Stimulated activated CD8-positive, alpha-beta memory T cell treated with anti-CD3 and anti-CD28 coated beads, Interleukin-7, amount 100 ng/mL, for 1 hour (primary cell): Measurements from ENCODE around the gene TNFAIP6.

Experiments
- DNase-seq, 2 donors: peaks; one replicate each; pipeline ENCODE4 v3.0.0-alpha.2; 2020; ENCODE audit warnings: low read depth in 2 of 2

The TNFAIP6 gene

GRCh38 chr2:151359768-151360461 is 2.5 kb downstream of the TNFAIP6 start:
- no peak for DNase-seq

- no peak for DNase-seq
These were observed 4.4 kb downstream of the TNFAIP6 start for GRCh38 chr2:151361674-151362370.

GRCh38 chr2:151363709-151364108 is 6.3 kb downstream of the TNFAIP6 start:
- DNase-seq = no peak

- no peak for DNase-seq
These were observed 10.2 kb downstream of the TNFAIP6 start for GRCh38 chr2:151367571-151367970.

GRCh38 chr2:151374436-151374835 is 17.0 kb downstream of the TNFAIP6 start:
- DNase-seq = no peak

- no peak for DNase-seq
These were observed 21.8 kb downstream of the TNFAIP6 start for GRCh38 chr2:151379169-151379568.

- DNase-seq = no peak
These were observed 23.3 kb downstream of the TNFAIP6 start for GRCh38 chr2:151380580-151381235.

GRCh38 chr2:151381266-151381665 is 23.9 kb downstream of the TNFAIP6 start:
- no peak for DNase-seq

GRCh38 chr2:151388011-151388410 is 30.6 kb downstream of the TNFAIP6 start:
- DNase-seq = no peak

GRCh38 chr2:151391436-151391835 is 34.0 kb downstream of the TNFAIP6 start:
- no peak for DNase-seq

GRCh38 chr2:151394509-151394908 is 37.1 kb downstream of the TNFAIP6 start:
- DNase-seq = no peak

- no peak for DNase-seq
These were observed 38.4 kb downstream of the TNFAIP6 start for GRCh38 chr2:151395509-151396374.

GRCh38 chr2:151399981-151400380 is 42.6 kb downstream of the TNFAIP6 start:
- DNase-seq = no peak

GRCh38 chr2:151401149-151401548 is 43.8 kb downstream of the TNFAIP6 start:
- DNase-seq = no peak

GRCh38 chr2:151403914-151404313 is 46.5 kb downstream of the TNFAIP6 start:
- no peak for DNase-seq

GRCh38 chr2:151405376-151405775 is 48.0 kb downstream of the TNFAIP6 start:
- DNase-seq = no peak

GRCh38 chr2:151407281-151407680 is 49.9 kb downstream of the TNFAIP6 start:
- DNase-seq = no peak

GRCh38 chr2:151408788-151409600 is 51.6 kb downstream of the TNFAIP6 start:
- DNase-seq = no peak

GRCh38 chr2:151409601-151410484 is 52.5 kb downstream of the TNFAIP6 start, which contains the start of gene RIF1:
TSS of gene RIF1 (plus strand) at chr2:151409902. CDS start at chr2:151410424, 522 bp downstream.
- peak; percentile 39 to 53 for DNase-seq

- peak in 1 of 2 donors; percentile 23 for DNase-seq
These were observed 53.1 kb downstream of the TNFAIP6 start for GRCh38 chr2:151410485-151410834.
